H1 (cell line): ENCODE results near the gene MACIR.

Experiments used
- ASH2L ChIP-seq: fragments of 200-600, 300-600 bp; sonication (generic); IDR thresholded peaks from one replicate; pipeline ENCODE4 v1.7.1; 2017; ENCODE audit warnings: low read length
- BRCA1 ChIP-seq: IDR thresholded peaks from 2 replicates; pipeline ENCODE4 v1.6.1; 2012; ENCODE audit warnings: low read depth, low read length, improper control_type of control experiment
- CEBPB ChIP-seq: IDR thresholded peaks from 2 replicates; pipeline ENCODE4 v1.6.1; 2012; ENCODE audit warnings: low read depth, low read length
- JUN ChIP-seq: IDR thresholded peaks from 2 replicates; pipeline ENCODE4 v1.6.1; 2011; ENCODE audit warnings: low read depth, mild to moderate bottlenecking, improper control_type of control experiment, low read length
- NRF1 ChIP-seq: IDR thresholded peaks from 2 replicates; pipeline ENCODE4 v1.6.1; 2011; ENCODE audit warnings: mild to moderate bottlenecking, low read depth, low read length, improper control_type of control experiment
- POLR2A ChIP-seq, 2 experiments: IDR thresholded peaks; 1 replicate in 1 of 2; 2 replicates in 1 of 2; pipeline ENCODE4 v1.6.1; 2011; ENCODE audit warnings: low read depth in 2 of 2, low read length in 2 of 2, mild to moderate bottlenecking in 2 of 2; ENCODE audit errors: control extremely low read depth in 1 of 2
- SIN3A ChIP-seq, 2 experiments: IDR thresholded peaks in 1 of 2; conservative IDR thresholded peaks in 1 of 2; 2 replicates each; pipeline ENCODE4 v1.6.1; 2011 to 2012; ENCODE audit warnings: low read length in 2 of 2, improper control_type of control experiment in 1 of 2, low read depth in 1 of 2, mild to moderate bottlenecking in 1 of 2
- TEAD4 ChIP-seq: IDR thresholded peaks from 2 replicates; pipeline ENCODE4 v1.6.1; 2012; ENCODE audit warnings: low read depth, low read length, inconsistent platforms, mixed read lengths
- ZNF274 ChIP-seq: IDR thresholded peaks from 2 replicates; pipeline ENCODE4 v1.7.0; 2012; ENCODE audit warnings: low read length, borderline replicate concordance; ENCODE audit errors: extremely low read depth
- TF ChIP-seq, protein P1 (sequence below): IDR thresholded peaks from 2 replicates; pipeline ENCODE4 v1.6.1; 2012; ENCODE audit warnings: inconsistent platforms
- TF ChIP-seq, protein P2 (sequence below), 3 experiments: IDR thresholded peaks; 1 replicate in 2 of 3; 2 replicates in 1 of 3; pipeline versions ENCODE4 v1.5.1 to v1.6.1; 2011; ENCODE audit warnings: low read length in 3 of 3, mild to moderate bottlenecking in 3 of 3, inconsistent platforms in 2 of 3, low read depth in 1 of 3, moderate library complexity in 1 of 3; ENCODE audit not compliant: insufficient read depth in 1 of 3; ENCODE audit errors: control extremely low read depth in 1 of 3
- TF ChIP-seq, protein P3 (sequence below): IDR thresholded peaks from 2 replicates; pipeline ENCODE4 v1.6.1; 2011; ENCODE audit warnings: low read length, improper control_type of control experiment

DNA sequence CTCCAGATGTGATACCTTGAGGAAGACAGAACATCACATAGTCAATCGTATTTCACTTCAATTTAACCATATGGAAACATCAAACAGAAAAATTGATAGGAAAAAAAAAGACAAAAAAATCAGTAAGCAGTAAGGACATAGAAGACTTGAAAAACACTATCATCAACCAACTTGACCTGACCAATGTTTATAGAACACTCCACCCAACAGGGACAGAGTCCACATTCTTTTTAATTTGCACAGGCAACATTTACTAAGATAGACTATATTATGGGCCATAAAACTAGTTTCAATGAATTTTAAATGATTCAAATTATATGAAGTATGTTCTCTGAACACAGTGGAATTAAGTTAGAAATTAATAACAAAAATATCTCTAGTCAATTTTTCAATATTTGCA lies 20.8 kb upstream of the MACIR start:
- TF ChIP-seq JUN (no peak), ZNF274 (no peak), ASH2L (no peak), NRF1 (no peak), POLR2A (IDR thresholded peaks at IDR 0.05; ENCODE audit: control extremely low read depth in 1 of 2, low read depth in 2 of 2, low read length in 2 of 2) (no peak), TEAD4 (no peak), BRCA1 (no peak), CEBPB (no peak), SIN3A (conservative IDR thresholded peaks at IDR 0.05 in 1 of 2, IDR thresholded peaks at IDR 0.05 in 1 of 2; ENCODE audit: low read depth in 1 of 2, low read length in 2 of 2) (no peak)
- TF ChIP-seq, protein P1, sequence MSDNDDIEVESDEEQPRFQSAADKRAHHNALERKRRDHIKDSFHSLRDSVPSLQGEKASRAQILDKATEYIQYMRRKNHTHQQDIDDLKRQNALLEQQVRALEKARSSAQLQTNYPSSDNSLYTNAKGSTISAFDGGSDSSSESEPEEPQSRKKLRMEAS, result no peak
- TF ChIP-seq, protein P2, sequence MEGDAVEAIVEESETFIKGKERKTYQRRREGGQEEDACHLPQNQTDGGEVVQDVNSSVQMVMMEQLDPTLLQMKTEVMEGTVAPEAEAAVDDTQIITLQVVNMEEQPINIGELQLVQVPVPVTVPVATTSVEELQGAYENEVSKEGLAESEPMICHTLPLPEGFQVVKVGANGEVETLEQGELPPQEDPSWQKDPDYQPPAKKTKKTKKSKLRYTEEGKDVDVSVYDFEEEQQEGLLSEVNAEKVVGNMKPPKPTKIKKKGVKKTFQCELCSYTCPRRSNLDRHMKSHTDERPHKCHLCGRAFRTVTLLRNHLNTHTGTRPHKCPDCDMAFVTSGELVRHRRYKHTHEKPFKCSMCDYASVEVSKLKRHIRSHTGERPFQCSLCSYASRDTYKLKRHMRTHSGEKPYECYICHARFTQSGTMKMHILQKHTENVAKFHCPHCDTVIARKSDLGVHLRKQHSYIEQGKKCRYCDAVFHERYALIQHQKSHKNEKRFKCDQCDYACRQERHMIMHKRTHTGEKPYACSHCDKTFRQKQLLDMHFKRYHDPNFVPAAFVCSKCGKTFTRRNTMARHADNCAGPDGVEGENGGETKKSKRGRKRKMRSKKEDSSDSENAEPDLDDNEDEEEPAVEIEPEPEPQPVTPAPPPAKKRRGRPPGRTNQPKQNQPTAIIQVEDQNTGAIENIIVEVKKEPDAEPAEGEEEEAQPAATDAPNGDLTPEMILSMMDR (IDR thresholded peaks at IDR 0.05; ENCODE audit: control extremely low read depth in 1 of 3, insufficient read depth in 1 of 3, low read depth in 1 of 3, low read length in 3 of 3), result no peak
- TF ChIP-seq, protein P3, sequence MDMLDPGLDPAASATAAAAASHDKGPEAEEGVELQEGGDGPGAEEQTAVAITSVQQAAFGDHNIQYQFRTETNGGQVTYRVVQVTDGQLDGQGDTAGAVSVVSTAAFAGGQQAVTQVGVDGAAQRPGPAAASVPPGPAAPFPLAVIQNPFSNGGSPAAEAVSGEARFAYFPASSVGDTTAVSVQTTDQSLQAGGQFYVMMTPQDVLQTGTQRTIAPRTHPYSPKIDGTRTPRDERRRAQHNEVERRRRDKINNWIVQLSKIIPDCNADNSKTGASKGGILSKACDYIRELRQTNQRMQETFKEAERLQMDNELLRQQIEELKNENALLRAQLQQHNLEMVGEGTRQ, result no peak
